ENCODE measurements around the gene AASDH. TPM values are rescaled to one million over a fixed set of nuclear protein-coding genes. Genes with fewer than 3 reads are reported as not detected.

AASDH gene
- total RNA-seq, 3 donors from 2014 or later (not counting 1 experiment from before 2014, with no cell fraction given), result 9.5 to 14.2 (median 9.6) TPM

DNA sequence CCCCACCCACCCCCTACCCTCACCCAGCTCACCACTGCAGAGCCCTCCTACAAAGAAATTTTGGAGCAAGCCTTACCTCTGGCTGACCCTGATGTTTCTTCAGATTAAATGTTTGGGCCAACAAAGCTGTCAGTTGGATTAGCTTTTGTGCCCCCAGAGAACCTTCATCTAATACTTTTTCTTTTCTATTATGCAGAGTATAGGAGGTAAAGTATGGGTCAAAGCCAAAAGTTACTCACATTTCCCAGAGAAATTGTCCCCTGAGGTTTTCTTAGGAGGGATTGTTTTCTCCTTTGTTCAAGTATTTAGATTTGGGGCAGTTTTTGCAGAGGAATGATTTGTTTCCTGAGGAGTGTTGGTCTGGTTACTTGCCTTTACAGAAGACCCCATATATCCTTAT is 69.5 kb downstream of the AASDH start:
- intact Hi-C loops (cut with micrococcal nuclease), result no loop called here
- Mint-ChIP-seq H3K36me3 (no peaks in the 10 kb centered on the region), H3K4me3 (no peak overlapping the region), H3K27me3 (ENCODE audit: low read depth in 2 of 2) (peaks cover 0 to 6% of the 10 kb centered on the region in 2 donors), H3K4me1 (no peaks in the 10 kb centered on the region), H3K27ac (no peak overlapping the region), H3K9me3 (no peaks in the 10 kb centered on the region)
- Histone ChIP-seq H3K9me3 (ENCODE audit: control insufficient read depth, insufficient read depth, low read length) (no peaks in the 10 kb centered on the region), H3K4me1 (ENCODE audit: control insufficient read depth, insufficient read depth, low read length) (no peaks in the 10 kb centered on the region), H3K4me3 (ENCODE audit: low read length) (no peak overlapping the region), H3K27ac (ENCODE audit: low read length) (no peak overlapping the region), H3K27me3 (ENCODE audit: control insufficient read depth, insufficient read depth, low read length) (no peaks in the 10 kb centered on the region), H3K36me3 (ENCODE audit: control insufficient read depth, insufficient read depth, low read length) (no peaks in the 10 kb centered on the region)
- ATAC-seq (no peak), DNase-seq (no peak)
- TF ChIP-seq, protein P1, sequence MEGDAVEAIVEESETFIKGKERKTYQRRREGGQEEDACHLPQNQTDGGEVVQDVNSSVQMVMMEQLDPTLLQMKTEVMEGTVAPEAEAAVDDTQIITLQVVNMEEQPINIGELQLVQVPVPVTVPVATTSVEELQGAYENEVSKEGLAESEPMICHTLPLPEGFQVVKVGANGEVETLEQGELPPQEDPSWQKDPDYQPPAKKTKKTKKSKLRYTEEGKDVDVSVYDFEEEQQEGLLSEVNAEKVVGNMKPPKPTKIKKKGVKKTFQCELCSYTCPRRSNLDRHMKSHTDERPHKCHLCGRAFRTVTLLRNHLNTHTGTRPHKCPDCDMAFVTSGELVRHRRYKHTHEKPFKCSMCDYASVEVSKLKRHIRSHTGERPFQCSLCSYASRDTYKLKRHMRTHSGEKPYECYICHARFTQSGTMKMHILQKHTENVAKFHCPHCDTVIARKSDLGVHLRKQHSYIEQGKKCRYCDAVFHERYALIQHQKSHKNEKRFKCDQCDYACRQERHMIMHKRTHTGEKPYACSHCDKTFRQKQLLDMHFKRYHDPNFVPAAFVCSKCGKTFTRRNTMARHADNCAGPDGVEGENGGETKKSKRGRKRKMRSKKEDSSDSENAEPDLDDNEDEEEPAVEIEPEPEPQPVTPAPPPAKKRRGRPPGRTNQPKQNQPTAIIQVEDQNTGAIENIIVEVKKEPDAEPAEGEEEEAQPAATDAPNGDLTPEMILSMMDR (IDR thresholded peaks at IDR 0.05), result no peak

DNA sequence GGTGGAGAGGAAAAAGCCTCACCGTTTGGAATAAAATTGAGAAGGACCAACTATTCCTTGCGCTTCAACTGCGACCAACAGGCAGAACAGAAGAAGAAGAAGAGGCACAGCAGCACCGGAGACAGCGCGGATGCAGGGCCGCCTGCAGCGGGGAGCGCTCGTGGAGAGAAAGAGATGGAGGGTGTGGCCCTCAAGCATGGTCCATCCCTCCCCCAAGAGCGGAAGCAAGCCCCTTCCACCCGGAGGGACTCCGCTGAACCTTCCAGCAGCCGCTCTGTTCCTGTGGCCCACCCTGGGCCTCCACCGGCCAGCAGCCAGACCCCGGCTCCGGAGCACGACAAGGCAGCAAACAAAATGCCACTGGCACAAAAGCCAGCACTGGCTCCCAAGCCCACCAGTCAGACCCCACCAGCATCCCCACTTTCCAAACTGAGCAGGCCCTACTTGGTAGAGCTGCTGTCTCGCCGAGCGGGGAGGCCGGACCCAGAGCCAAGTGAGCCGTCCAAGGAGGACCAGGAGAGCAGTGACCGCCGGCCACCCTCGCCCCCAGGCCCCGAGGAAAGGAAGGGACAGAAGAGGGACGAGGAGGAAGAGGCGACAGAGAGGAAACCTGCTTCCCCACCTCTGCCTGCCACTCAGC is 71.2 kb downstream of the AASDH start:
- Mint-ChIP-seq H3K36me3 (no peaks in the 10 kb centered on the region), H3K9me3 (no peaks in the 10 kb centered on the region), H3K27me3 (ENCODE audit: low read depth in 2 of 2) (no peaks in the 10 kb centered on the region), H3K4me3 (no peak overlapping the region), H3K4me1 (no peaks in the 10 kb centered on the region), H3K27ac (no peak overlapping the region)
- no peaks in the 10 kb centered on the region for H3K9me3 ChIP-seq (ENCODE audit: control insufficient read depth, insufficient read depth, low read length)
- H3K4me1 ChIP-seq (ENCODE audit: control insufficient read depth, insufficient read depth, low read length), result no peaks in the 10 kb centered on the region
- no peak overlapping the region for H3K4me3 ChIP-seq (ENCODE audit: low read length)
- intact Hi-C loops (cut with micrococcal nuclease), result no loop called here
- no peaks in the 10 kb centered on the region for H3K27me3 ChIP-seq (ENCODE audit: control insufficient read depth, insufficient read depth, low read length)
- 94% methylated on average over 27 of the region's 29 CpGs for WGBS (ENCODE audit: insufficient coverage)
- TF ChIP-seq, protein P1 (IDR thresholded peaks at IDR 0.05), result no peak
- no peak for ATAC-seq
- DNase-seq, result no peak
- no peak overlapping the region for H3K27ac ChIP-seq (ENCODE audit: low read length)
- H3K36me3 ChIP-seq (ENCODE audit: control insufficient read depth, insufficient read depth, low read length), result no peaks in the 10 kb centered on the region

DNA sequence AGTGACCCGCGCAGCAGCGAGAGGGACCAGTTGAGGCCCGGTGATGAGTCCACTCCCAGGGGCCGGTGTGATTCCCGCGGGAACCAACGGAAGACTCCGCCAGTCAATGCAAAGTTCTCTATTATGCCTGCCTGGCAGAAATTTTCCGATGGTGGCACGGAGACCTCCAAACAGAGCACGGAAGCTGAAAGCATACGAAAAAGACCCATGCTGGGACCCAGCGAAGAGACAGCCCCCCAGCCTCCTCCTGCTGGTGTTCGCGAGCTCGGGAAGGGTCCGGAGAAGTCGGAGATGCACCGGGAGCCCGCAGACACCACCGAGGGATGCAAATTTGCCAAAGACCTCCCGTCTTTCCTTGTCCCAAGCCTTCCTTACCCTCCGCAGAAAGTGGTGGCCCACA is 71.7 kb downstream of the AASDH start:
- H3K4me1 ChIP-seq (ENCODE audit: control insufficient read depth, insufficient read depth, low read length), result no peaks in the 10 kb centered on the region
- intact Hi-C loops (cut with micrococcal nuclease), result no loop called here
- TF ChIP-seq, protein P1 (IDR thresholded peaks at IDR 0.05), result no peak
- H3K9me3 ChIP-seq (ENCODE audit: control insufficient read depth, insufficient read depth, low read length), result no peaks in the 10 kb centered on the region
- ATAC-seq (no peak), DNase-seq (no peak)
- no peaks in the 10 kb centered on the region for H3K36me3 ChIP-seq (ENCODE audit: control insufficient read depth, insufficient read depth, low read length)
- H3K4me3 ChIP-seq (ENCODE audit: low read length), result no peak overlapping the region
- Mint-ChIP-seq H3K36me3 (no peaks in the 10 kb centered on the region), H3K27ac (no peak overlapping the region), H3K4me1 (no peaks in the 10 kb centered on the region), H3K27me3 (ENCODE audit: low read depth in 2 of 2) (no peaks in the 10 kb centered on the region), H3K9me3 (no peaks in the 10 kb centered on the region), H3K4me3 (no peak overlapping the region)
- no peaks in the 10 kb centered on the region for H3K27me3 ChIP-seq (ENCODE audit: control insufficient read depth, insufficient read depth, low read length)
- 95% methylated on average over 24 of the region's 24 CpGs for WGBS (ENCODE audit: insufficient coverage)
- H3K27ac ChIP-seq (ENCODE audit: low read length), result no peak overlapping the region

DNA sequence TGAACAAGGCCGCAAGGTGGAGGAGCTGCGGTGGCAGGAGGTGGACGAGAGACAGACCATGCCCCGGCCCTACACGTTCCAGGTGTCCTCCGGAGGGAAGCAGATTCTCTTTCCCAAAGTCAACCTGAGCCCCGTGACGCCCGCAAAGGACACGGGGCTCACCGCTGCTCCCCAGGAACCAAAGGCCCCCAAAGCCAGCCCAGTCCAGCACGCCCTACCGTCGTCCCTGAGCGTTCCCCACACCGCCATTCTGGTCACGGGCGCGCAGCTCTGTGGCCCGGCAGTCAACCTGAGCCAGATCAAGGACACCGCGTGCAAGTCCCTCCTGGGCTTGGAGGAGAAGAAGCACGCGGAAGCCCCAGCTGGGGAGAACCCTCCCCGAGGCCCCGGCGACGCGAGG is 72.2 kb downstream of the AASDH start:
- 95% methylated on average over 29 of the region's 29 CpGs for WGBS (ENCODE audit: insufficient coverage)
- TF ChIP-seq, protein P1 (IDR thresholded peaks at IDR 0.05), result no peak
- H3K4me1 Mint-ChIP-seq, result no peaks in the 10 kb centered on the region
- ATAC-seq, result no peak
- Histone ChIP-seq H3K27ac (ENCODE audit: low read length) (no peak overlapping the region), H3K4me3 (ENCODE audit: low read length) (no peak overlapping the region), H3K36me3 (ENCODE audit: control insufficient read depth, insufficient read depth, low read length) (no peaks in the 10 kb centered on the region), H3K9me3 (ENCODE audit: control insufficient read depth, insufficient read depth, low read length) (no peaks in the 10 kb centered on the region), H3K4me1 (ENCODE audit: control insufficient read depth, insufficient read depth, low read length) (no peaks in the 10 kb centered on the region), H3K27me3 (ENCODE audit: control insufficient read depth, insufficient read depth, low read length) (no peaks in the 10 kb centered on the region)
- no peak overlapping the region for H3K4me3 Mint-ChIP-seq
- intact Hi-C loops (cut with micrococcal nuclease), result no loop called here
- no peak overlapping the region for H3K27ac Mint-ChIP-seq
- no peaks in the 10 kb centered on the region for H3K9me3 Mint-ChIP-seq
- no peak for DNase-seq
- no peaks in the 10 kb centered on the region for H3K36me3 Mint-ChIP-seq
- H3K27me3 Mint-ChIP-seq (ENCODE audit: low read depth in 2 of 2), result no peaks in the 10 kb centered on the region
